WERI-Rb-1 (cell line): ENCODE measurements around the gene ZNG1F.
"Not testable (repeated sequence)": the region's sequence is repeated elsewhere in the genome, so short reads cannot be mapped to it uniquely, and the experiment has no call there.

ENCODE experiments used
- DNase-seq: peaks from one replicate; pipeline ENCODE4 v3.0.0-alpha.2; 2020
- H3K27ac ChIP-seq: fragments of 250-450 bp; sonication (Bioruptor Pico); 2 replicates; pipeline ENCODE4 v1.5.1; 2020; ENCODE audit warnings: mild to moderate bottlenecking, moderate library complexity
- H3K27me3 ChIP-seq: fragments of 250-450 bp; sonication (Bioruptor Pico); 2 replicates; pipeline ENCODE4 v1.5.1; 2021; ENCODE audit warnings: mild to moderate bottlenecking, low read depth, moderate library complexity; ENCODE audit not compliant: insufficient read depth, severe bottlenecking
- H3K36me3 ChIP-seq: fragments of 250-450 bp; sonication (Bioruptor Pico); 2 replicates; pipeline ENCODE4 v1.5.1; 2020; ENCODE audit warnings: mild to moderate bottlenecking, moderate library complexity
- H3K4me3 ChIP-seq: 2 replicates; pipeline ENCODE4 v1.5.1; 2011; ENCODE audit warnings: low read depth, mild to moderate bottlenecking, control low read depth, low read length
- H3K9me3 ChIP-seq: fragments of 250-450 bp; sonication (Bioruptor Pico); 2 replicates; pipeline ENCODE4 v1.5.1; 2021; ENCODE audit warnings: mild to moderate bottlenecking, moderate library complexity; ENCODE audit not compliant: severe bottlenecking

Gene ZNG1F

DNA sequence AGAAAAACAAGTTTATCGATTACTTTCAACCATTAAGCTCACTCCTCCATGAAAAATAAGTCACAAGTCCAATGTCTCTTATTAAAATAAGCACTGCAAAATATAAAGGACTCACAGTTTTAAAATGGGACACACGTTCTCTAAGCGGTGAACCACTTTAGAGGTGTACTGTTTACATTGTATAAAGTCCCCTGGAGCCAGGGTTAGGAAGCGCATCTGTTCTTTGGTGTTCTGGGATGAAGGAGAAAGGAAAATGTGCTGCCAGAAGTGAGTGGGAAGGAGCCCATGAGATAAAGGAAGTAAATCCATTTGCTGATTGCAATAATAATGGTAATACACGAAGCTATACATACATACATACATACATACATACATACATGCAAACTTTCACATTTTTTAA is 101.2 kb downstream of the ZNG1F start:
- H3K27me3 ChIP-seq, DNase-seq, H3K4me3 ChIP-seq, H3K27ac ChIP-seq, H3K36me3 ChIP-seq, H3K9me3 ChIP-seq: not testable (repeated sequence)

- H3K27ac ChIP-seq, H3K27me3 ChIP-seq, H3K4me3 ChIP-seq, DNase-seq, H3K36me3 ChIP-seq, H3K9me3 ChIP-seq: not testable (repeated sequence)
Observed at GRCh38 chr9:41087157-41087780, 101.8 kb downstream of the ZNG1F start.

DNA sequence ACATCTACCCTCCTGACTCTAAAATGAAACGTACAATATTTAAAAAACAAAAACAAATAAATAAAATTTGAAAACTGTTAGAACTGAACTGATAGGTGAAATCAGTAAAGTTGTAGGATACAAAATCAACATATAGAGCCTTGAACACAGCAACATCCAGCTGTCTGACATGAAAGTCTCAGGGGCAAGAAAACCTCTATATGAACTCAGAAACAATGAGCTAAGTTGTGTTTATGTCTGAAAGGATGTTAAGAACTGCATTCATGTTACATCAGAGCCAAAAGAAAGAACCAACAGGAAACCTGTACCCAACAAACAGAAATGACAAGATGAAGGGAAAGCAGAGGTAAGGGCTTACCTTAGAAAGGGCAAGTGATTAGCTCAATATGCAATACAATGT is 102.4 kb downstream of the ZNG1F start:
- not testable (repeated sequence) for H3K27me3 ChIP-seq, H3K36me3 ChIP-seq, H3K27ac ChIP-seq, H3K9me3 ChIP-seq, H3K4me3 ChIP-seq, DNase-seq

DNA sequence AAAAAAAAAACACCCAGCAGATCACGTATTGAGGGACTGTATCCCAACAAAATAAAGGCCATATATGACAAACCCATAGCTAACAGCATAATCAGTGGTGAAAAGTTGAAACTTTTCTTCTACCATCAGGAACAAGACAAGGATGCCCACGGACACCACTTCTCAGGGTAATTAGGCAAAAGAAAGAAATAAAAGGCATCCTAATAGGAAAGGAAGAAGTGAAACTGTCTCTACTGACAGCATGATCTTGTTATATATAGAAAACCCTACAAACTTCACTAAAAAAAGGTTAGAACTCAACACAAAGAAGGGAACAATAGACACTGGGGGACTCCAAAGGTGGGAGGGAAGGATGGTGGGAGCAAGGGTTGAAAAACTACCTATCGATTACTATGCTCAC is 102.9 kb downstream of the ZNG1F start:
- H3K9me3 ChIP-seq, H3K27ac ChIP-seq, DNase-seq, H3K4me3 ChIP-seq, H3K27me3 ChIP-seq, H3K36me3 ChIP-seq: not testable (repeated sequence)

DNA sequence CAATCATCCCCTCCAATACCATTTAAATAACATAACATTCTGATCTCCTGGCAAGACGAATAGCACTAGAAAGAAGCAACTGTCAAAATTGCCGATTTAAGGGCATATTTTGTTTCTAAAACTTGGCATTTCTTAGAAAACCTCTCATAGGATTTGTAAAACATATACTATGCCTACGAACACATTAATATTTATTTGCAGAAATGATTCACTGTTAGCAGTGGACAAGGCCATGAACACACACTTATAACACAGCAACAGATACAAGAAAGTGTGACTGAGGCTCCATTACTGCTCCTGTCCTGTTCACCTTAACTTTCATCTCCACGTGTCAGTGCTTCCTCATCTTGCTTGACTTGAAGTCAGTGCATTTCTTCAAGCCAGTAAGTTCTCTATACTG is 106.8 kb downstream of the ZNG1F start:
- not testable (repeated sequence) for H3K27me3 ChIP-seq, H3K36me3 ChIP-seq, H3K4me3 ChIP-seq, H3K9me3 ChIP-seq, DNase-seq, H3K27ac ChIP-seq
